ENCODE results near the gene GHSR.

GHSR gene

GRCh38 chr3:172402892-172403643, 45.2 kb downstream of the GHSR start:
- TF ChIP-seq CTCF (IDR thresholded peaks at IDR 0.05; ENCODE audit: low read depth, low read length), result no peak
- H3K4me1 ChIP-seq, result no peaks in the 10 kb centered on the region

DNA sequence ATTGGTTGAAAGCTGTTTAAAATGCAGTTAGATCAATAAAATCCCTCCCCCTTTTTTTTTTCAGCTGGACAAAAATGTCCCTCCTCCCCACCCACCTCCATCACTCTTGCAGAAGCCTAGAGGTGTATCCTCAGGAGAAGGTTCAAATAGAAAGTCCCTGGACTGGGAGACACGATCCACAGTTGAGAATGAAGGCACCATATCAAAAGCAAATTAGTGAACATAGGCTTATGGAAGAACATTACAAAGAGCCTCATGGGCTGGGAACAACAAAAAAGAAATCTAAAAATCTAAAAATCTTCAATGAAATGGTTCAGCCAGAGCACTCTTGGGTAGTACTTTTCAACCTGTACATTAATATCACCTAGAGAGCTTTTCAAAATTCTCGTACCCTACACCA, 46.2 kb downstream of the GHSR start:
- Histone ChIP-seq H3K9me3 (no peaks in the 10 kb centered on the region), H3K4me1 (no peaks in the 10 kb centered on the region), H3K27me3 (no peaks in the 10 kb centered on the region), H3K36me3 (no peaks in the 10 kb centered on the region), H3K4me3 (ENCODE audit: low read depth, low read length) (no peak overlapping the region)
- TF ChIP-seq CTCF (IDR thresholded peaks at IDR 0.05; ENCODE audit: low read depth, low read length), result no peak
- DNase-seq, result no peak

More at GRCh38 chr3:172402892-172403643, 45.2 kb downstream of the GHSR start:
- H3K36me3 ChIP-seq, result no peaks in the 10 kb centered on the region
- H3K9me3 ChIP-seq, result no peaks in the 10 kb centered on the region
- no peaks in the 10 kb centered on the region for H3K27me3 ChIP-seq
- DNase-seq, result no peak
- H3K4me3 ChIP-seq (ENCODE audit: low read depth, low read length), result no peak overlapping the region

DNA sequence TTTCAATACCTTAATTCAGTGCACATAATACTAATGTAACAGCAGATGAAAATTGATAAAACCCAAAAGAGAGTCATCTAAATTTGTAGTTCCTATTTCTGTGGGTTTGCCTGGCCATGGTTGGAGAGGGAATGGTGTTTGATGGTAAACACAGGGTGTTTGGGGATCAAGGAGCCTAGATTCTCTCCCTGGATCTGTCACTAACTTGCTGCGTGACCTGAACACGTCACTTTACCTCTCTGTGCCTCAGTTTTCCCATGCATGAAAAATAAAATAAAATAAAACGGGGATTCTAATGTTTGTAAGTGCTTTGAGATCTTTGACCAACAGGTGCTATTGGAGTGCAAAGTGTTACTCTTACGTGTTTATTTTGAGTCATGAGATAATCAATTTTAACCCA, 49.8 kb downstream of the GHSR start:
- Histone ChIP-seq H3K27me3 (no peaks in the 10 kb centered on the region), H3K9me3 (no peaks in the 10 kb centered on the region), H3K4me1 (no peaks in the 10 kb centered on the region), H3K36me3 (no peaks in the 10 kb centered on the region), H3K4me3 (ENCODE audit: low read depth, low read length) (no peak overlapping the region)
- DNase-seq, result no peak
- TF ChIP-seq CTCF (IDR thresholded peaks at IDR 0.05; ENCODE audit: low read depth, low read length), result no peak

DNA sequence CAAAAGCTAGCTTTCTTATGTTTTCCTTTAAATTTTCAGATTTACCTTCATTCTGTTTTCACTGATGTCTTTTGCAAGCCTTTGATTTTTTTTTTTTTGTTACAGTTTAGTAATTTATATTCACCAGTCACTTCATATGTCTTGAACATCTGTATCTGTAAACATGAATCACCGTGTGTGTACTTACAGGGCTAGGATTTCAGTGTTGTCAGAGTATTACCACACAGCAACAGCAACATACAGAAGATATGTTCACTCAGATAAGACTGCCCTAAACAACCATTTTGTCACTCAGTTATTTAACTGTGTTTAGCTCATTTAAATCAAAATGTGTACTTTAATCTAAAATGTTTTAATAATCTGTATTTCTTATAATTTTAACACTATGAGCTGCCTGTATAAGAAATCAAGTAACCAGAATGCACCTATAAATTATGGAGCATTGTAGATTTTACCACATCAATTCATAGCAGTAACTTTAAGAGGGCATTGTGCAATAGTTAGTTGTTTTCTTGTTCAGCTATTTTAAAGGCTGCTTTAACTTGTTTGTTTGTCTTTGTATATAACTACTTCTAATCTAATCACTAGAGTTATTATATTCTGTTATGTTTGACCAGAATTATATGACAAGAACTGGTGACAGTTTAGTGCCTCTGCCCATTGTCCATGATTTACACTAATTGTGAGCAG, 50.4 kb downstream of the GHSR start:
- H3K36me3 ChIP-seq, result no peaks in the 10 kb centered on the region

DNA sequence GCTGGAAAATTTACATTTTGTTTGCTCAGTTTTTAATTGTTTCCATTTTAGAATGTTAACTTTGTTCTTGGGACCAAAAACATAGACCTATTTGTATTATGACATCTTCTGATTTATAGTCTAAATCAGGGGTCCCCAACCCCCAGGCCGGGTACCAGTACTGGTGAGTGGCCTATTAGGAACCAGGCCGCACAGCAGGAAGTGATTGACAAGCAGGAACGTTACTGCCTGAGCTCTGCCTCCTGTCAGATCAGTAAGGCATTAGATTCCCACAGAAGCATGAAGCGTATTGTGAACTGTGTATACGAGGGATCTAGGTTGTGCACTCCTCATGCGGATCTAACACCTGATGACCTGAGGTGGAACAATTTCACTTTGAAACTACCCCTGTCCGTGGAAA, 51.9 kb downstream of the GHSR start:
- no peak for TF ChIP-seq CTCF (IDR thresholded peaks at IDR 0.05; ENCODE audit: low read depth, low read length)
- H3K9me3 ChIP-seq, result no peaks in the 10 kb centered on the region
- no peak for DNase-seq
- H3K36me3 ChIP-seq, result no peaks in the 10 kb centered on the region
- no peaks in the 10 kb centered on the region for H3K27me3 ChIP-seq
- no peaks in the 10 kb centered on the region for H3K4me1 ChIP-seq
- H3K4me3 ChIP-seq (ENCODE audit: low read depth, low read length), result no peak overlapping the region

More for the DNA sequence above, 50.4 kb downstream of the GHSR start:
- Histone ChIP-seq H3K27me3 (no peaks in the 10 kb centered on the region), H3K4me3 (ENCODE audit: low read depth, low read length) (no peak overlapping the region), H3K4me1 (no peaks in the 10 kb centered on the region), H3K9me3 (no peaks in the 10 kb centered on the region)
- no peak for DNase-seq
- TF ChIP-seq CTCF (IDR thresholded peaks at IDR 0.05; ENCODE audit: low read depth, low read length), result no peak

GRCh38 chr3:172394692-172395091, 53.6 kb downstream of the GHSR start:
- no peaks in the 10 kb centered on the region for H3K27me3 ChIP-seq
- no peak for TF ChIP-seq CTCF (IDR thresholded peaks at IDR 0.05; ENCODE audit: low read depth, low read length)
- no peaks in the 10 kb centered on the region for H3K4me1 ChIP-seq
- H3K9me3 ChIP-seq, result no peaks in the 10 kb centered on the region
- no peaks in the 10 kb centered on the region for H3K36me3 ChIP-seq
- H3K4me3 ChIP-seq (ENCODE audit: low read depth, low read length), result no peak overlapping the region
- no peak for DNase-seq

Measured in BE2C (cell line).